Inferior parietal cortex (tissue), 1 donor: ENCODE data around the gene ZNF436.
"Not testable (repeated sequence)": the region's sequence is repeated elsewhere in the genome, so short reads cannot be mapped to it uniquely, and the experiment has no call there.

Experiments
- DNase-seq: peaks from one replicate; pipeline ENCODE4 v3.0.0-alpha.2; 2016; ENCODE audit errors: extremely low spot score

Gene ZNF436

DNA sequence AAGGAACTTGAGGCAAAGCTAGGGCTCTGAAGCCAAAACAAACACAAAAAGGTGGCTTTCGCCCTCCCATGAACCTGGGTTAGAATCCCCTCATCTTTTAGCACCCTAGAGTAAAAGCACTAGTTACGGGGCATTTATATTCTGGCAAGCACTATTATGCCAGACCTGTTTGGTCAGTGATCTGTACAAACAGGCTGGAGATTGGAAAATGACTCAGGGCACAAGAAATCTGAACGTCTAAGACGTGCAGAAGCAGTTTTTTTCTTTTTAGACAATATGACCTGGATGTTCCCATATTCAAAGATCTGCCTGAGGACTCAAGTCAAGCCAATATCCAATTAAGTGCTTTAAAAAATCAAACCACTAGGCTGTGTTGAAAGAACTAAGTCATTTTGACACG lies 3.0 kb downstream of the ZNF436 start:
- no peak for DNase-seq

DNA sequence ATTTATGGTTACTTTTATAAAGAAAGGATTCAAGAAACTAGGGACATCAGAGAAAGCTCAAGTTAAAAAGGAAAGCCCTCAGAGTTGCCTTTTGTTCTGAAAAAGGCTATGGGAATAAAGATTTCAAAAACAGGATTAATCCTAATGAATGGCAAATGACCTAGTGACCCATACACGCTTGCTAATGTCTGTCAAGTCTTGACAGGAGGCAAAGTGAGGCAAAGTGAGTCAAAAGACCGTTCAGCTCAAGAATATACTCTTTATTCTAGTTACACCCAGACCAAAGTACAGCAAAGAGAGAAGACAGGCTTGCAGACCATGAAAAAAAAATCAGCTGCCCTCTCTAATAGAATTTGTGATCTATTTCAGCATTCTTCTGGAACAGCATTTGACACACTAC lies 3.5 kb downstream of the ZNF436 start:
- no peak for DNase-seq

DNA sequence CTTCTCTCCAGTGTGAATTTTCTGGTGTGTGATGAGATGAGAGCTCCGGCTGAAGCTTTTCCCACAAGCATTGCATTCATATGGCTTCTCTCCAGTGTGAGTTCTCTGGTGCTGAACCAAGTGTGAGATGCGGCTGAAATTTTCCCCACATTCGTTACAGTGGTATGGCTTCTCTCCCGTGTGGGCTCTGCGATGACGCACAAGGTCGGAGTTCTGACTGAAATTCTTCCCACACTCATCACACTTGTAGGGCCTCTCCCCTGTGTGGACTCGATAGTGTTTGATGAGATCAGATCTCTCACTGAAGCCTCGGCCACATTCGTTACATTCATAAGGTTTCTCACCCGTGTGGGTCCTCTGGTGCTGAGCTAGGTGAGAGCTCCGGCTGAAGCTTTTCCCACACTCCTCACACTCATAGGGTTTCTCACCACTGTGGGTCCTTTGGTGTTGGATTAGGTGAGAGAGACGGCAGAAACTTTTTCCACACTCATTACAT lies 7.4 kb downstream of the ZNF436 start:
- DNase-seq: no peak

DNA sequence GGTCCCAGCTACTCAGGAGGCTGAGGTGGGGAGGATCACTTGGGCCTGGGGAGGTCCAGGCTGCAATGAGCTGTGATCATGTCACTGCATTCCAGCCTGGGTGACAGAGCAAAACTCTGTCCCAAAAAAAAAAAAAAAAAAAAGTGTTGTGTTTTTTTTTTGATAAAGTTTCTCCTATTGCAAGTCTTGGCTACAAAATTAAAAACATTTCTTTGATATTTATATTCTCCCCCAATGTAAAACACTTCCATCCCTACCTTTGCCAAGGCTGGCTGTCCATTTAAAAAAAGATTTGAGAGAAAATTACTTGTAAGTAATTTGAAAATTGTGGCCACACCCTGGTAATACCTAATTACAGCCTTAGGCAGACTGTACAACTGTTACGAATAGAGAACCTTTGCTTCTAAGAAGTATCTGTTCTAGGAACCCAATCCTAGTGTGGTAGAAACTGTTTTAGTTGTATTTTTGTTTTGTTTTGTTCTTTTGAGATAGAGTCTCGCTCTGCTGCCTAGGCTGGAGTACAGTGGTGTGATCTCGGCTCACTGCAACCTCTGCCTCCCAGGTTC lies 11.2 kb downstream of the ZNF436 start:
- DNase-seq: no peak

DNA sequence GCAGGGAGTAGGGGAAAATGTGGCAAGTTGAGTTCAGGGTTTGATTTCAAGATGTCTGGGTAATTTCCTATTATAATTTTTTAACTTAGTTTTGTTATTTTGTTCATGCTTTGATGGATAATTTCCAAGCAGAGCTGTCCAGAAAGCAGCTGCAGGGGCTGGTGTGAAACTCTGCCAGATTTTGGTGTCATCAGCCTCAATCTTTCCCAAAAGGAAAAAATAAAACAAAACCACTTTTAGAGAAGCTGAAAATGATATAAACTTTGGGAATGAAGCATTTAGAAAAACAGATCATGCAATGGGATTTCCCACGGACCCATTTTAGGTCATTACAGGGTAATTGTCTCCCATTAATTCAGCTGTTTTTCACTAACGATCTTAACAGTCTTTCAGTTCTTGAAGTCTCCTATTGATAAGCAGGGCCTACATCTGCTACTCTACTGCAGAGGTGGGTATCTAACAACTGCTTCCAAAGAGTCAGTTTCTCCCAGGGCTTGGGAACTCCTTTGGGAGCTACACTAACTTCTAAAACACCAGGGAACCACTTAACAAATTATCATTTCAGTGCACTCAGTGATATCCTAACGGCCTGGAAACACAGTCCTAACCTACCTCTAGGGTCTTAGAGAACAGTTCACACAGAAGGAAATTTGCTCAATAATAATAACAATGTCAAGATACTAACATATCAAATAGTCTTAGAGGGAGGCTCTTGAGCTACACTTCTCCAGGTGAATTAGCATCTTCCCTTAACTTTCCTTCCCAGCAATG lies 12.3 kb downstream of the ZNF436 start:
- DNase-seq: no peak

DNA sequence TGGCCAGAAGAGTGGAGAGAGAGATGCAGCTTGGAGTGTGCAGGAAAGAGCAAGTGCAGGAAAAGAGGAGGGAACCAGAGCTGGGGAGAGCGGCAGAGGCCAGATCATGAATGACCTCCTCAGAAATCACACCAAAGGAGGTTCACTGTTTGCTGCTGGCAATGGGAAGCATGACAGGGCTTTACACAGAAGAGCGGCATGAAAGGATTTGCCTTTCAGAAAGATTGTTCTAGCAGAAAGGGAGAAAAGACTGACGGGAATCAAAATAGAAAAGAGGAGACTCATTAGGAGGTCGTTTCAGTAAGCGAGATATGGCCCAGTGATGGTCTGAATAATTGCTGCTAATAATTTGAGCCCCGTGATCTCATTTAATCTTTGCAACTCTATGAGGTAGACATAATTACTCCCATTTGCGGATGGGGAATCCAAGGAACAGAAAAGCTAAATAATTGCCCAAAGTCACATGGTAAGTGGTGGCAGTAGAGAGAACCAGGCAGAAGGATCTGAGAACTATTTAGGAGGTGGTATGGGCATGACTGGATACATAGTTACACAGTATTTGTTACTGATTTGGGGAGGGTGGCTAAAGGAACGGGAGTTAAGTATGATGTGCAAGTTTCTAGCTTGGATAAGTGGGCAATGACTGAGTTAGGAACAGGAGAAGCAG lies 13.0 kb downstream of the ZNF436 start:
- DNase-seq: peak; percentile 34

DNA sequence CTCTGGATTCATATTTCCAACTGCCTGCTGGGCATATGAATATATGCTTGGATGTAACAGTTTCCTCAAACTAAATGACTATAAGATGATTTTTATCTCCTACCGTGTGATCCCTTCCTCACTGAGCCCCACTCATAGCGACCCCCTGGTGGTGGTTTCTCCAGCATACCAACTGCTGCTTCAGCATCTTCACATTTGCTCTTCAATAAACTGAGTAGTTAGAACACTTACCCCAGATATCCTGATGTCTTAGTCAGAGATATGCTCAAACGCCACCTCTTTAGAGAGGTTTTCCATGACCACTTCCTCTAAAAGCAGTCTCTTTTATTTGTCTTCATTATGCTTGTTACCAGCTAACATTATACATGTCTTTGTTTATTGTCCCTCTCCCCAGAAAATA lies 15.4 kb downstream of the ZNF436 start:
- no peak for DNase-seq

DNA sequence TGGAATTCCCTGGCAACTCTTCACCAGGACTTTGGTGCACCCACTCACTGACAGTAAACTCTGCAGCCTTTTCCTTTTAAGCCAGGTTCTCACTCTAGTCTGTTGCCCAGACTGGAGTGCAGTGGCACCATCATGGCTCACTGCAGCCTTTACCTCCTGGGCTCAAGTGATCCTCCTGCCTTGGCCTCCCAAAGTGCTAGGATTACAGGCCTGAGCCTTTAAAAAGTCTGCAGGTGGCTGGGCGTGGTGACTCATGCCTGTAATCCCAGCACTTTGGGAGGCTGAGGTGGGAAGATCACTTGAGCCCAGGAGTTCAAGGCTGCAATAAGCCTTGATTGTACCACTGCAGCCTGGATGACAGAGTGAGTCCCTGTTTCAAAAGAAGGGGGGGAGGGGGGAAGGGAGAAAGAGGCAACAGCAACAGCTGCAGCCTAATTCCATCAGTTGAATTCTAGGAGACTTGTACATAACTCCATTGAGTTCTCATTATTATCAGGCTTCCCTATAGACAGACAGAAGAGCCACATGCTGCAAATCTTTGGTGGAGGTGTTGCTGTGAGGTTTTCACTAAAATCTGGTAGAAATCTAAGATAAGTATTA lies 17.4 kb downstream of the ZNF436 start:
- DNase-seq: no peak

DNA sequence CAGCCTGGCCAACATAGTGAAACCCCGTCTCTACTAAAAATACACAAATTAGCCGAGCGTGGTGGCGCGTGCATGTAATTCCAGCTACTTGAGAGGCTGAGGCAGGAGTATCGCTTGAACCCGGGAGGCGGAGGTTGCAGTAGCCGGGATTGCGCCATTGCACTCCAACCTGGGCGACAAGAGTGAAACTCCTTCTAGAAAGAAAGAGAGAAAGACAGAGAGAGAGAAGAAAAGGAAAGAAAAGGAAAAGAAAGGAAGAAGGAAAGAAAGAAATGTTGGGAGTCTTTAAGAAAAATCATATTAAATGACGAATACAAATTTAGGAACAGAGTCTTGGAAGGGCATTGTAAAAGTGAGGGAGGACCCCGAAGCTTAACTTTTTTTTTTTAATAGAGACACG lies 23.7 kb downstream of the ZNF436 start:
- DNase-seq: no peak

DNA sequence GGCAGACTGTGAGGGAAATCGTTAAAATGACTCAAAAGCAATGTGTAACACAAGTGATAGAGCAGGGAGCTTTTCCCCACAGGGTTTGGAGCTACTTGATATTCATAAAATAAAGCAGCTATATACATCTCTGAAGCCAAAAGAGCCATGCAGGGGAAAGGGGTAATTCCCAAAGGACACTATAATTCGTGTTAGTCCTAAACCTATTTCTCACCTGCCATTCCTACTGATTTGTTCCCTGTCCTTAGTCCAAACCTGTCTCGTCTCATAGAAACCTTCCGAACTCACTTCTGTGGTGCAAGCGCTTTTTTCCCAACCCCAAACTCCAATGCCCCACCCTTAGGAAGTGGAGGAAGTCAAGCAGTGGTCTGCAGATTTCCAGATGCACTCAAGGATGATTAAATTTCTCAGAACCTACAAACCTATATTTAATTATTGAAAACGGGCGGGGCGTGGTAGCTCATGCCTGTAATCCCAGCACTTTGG lies 24.6 kb downstream of the ZNF436 start:
- no peak for DNase-seq

DNA sequence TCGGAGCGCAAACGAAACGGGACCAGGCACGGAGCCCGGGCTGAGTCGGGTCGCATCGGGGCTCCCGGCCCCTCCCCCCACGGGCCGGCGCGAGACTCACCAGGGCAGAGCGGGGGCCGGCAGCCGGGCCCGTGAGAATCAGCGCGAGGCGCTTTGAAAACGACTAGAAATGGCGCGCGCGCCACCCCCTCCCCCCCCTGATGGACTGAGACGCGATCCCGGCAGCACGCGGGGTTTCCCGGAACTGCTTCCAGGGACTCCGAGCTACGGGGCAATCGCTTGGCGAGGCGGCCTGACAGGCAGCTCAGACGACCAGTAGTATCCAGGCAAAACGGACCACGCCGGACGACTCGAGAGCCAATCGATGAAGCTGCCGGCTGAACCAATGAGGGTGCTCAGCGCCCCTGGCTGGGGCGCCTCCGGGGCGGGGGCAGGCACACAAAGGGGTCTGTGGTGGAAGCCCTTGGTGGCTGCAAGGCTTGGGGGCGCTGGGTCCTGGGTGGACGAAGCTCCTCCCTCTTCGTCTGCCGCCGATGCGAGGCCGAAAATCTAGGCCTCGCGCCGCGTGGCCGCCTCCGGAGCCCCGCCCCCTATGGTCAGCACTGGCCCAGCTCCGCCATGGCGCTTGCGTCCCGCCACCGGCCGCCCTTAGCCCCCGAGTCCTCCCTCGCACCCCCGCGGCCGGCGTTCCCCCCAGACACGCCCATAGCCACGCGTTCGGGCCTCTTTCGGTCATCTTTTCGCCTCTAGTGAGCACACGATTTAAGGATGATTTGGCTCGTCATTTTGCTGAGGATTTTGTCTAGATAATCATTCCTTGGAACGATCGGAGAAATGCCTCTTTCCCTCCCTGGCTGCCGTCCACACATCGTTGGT lies 25.3 kb downstream of the ZNF436 start, which contains the start of gene HNRNPR:
HNRNPR (minus strand) TSS at position 174 of the 876 bp plus-strand sequence. CDS start 3,276 bp downstream, outside the sequence.
- DNase-seq: peak; percentile 99

DNA sequence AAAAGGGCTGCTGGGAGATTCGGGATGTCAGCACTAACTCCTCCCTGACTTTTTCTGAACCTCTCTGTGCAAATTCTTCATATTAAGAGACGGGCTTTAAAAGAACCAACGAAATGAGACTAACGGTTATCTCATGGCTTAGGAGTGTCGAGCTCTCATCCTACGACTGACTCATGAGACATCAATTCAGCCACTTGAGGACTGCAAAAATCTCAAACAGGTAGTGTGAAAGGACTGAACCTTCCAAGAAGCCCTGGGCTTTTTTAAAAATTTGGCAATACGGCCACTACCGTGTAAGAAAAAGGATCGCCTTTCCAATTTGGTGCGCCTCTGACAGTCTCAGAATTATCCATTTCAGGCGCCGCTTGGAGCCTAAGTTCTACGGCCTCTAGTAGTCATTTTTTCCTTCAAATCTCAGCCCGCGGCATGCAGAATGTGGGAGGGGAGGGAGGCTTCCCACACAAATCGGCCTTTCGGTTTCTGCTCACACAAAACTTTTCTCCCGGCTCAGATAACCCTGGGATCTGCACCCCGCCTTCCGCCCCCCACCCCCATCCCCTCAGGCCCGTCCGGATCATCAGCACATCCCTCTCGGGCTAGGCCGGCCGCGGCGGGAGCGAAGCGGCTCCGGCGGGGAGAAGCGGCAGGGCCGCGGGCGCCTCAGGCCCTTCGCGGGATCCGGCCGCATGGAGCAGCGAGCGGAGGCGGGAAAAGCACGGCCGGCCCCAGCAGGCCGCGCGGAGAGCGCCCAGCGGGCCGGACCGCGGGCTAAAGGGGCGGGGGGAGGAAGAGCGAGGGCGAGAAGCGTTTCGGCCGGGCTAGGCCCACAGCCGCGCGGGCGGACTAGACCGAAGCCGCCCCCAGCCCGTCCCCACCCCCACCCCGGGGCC lies 26.2 kb downstream of the ZNF436 start:
- peak; percentile 25 for DNase-seq

DNA sequence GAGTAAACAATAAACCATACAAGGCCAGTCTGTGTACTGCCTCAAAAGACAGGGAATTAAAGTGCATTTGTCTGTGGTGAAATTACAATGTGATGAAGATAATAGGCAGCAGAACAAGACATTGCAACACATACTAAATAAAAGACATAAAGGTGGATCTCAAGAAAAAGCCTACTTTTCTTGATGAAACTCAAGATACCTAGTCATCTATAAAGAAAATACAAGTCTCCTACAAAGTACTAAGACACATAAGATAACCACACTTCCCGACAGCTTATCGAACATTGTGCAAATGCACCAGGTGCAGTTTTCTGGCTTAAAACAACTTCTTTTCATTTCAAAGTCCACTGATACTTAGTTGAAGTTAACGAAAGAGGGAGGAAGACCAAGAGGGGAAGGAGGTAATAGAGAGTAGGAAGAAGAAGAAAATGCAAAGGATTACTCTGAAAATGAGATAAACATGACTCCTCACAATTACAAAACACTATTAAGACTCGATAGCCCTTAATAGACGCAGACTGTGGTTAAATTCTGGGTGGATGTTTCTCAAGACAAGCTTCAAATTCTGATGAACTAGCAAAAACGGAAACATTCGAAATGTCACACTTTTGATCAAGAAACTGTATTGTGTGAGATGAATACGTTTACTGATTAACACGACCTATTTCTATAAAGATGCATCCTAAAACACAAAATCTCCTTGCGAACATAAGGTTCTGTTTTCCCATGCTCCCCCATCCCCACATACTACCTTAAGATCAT lies 27.5 kb downstream of the ZNF436 start:
- no peak for DNase-seq

DNA sequence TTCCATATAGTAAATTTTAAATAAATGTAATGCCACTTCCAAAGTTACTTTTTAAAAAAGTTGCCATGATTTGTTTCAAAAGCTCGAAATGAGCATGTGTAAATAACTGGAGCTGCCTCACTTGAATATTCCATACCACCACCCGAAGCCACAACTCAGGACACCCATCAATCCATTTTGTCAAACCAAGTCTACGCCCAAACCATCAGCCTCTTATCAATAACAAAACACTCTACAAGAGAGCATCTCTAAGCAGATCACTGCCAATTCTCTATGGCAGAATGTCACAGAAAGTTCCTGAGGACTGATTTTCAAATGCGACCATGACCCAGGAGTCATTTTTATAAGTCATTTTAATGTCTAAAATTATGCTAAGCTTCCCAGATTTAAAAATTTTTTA lies 30.0 kb downstream of the ZNF436 start:
- no peak for DNase-seq

DNA sequence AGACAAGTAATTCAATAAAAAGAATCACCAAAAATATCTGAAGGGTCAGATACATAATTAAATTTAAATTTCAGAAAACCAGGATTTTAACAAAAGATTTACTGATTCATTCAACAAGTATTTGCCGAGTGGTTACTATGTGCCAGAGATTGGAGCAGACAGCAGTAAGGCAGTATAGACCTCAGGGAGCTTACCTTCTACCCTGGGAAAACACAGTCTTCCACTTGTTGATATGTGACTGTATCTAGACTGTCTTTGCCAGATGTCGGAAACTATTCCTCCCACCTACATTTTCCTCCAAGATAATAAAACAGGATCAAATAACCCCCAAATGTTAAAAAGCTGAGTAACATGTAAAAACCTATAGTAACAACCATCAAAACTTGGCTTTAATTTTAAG lies 31.8 kb downstream of the ZNF436 start:
- no peak for DNase-seq

DNA sequence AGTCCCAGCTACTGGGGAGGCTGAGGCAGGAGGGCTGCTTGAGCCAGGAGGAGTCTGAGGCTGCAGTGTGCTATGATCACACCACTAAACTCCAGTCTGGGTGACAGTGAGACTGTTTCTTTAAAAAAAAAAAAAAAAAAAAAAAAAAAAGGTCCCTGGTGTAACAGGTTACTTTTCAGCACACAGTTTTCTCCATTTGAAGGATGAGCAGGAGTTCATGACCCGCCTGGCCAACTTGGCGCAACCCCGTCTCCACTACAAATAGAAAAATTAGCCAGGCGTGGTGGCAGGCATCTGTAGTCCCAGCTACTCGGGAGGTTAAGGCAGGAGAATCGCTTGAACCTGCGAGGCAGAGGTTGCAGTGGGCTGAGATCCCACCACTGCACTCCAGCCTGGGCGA lies 37.9 kb downstream of the ZNF436 start:
- no peak for DNase-seq

DNA sequence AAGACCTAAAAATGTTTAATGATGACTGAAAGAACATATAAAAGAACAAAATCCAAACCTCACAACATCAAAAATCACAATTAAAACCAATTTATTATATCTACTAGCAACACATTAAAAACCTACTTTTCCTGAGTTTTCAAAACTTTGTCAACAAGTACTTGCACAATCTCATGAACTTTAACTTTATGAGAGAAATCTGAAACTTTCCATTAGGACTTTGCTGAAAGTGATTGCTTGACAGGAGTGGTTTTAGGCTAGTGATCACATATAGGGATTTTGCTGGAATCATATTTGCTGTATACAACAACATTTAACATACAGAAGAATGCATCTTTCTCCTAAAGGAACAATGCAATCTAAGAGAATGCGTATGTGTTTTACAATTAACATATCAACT lies 38.8 kb downstream of the ZNF436 start:
- DNase-seq: no peak

DNA sequence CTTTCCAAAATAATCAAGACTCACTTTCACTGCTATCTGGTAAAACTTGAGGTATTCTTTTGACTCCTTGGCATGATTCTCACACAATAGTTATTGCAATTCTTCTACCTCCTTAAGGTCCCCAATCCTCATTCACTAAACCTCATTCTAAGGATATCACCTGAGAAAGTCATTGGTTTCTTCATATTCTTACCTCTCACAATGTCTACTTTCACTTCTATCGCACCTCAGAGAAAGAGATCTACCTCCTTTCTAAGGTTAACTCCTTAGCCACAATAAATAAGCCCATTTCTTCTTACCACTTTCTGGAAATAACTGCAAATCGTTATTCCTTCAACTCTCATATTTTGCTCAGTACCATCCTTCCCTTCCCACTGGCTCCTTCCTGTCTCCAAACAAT lies 44.2 kb downstream of the ZNF436 start:
- no peak for DNase-seq

DNA sequence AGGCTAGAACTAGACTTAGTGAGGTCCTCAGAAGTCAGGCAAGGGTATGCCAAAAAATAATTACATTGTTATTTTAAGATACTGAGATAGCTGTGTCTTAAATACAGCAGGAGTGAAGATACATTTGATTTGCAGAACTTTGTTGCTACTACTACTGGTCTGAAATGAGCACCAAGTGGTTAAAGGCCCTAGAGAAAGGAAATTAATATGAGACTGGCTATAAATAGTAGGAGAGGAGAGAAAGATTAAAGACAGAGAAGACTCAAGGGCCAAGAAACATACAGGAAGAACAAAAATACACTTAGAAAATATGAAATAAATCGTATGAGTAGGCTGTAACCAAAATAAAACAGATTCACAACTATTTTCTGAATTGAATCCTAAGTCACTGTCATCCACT lies 46.9 kb downstream of the ZNF436 start:
- no peak for DNase-seq

DNA sequence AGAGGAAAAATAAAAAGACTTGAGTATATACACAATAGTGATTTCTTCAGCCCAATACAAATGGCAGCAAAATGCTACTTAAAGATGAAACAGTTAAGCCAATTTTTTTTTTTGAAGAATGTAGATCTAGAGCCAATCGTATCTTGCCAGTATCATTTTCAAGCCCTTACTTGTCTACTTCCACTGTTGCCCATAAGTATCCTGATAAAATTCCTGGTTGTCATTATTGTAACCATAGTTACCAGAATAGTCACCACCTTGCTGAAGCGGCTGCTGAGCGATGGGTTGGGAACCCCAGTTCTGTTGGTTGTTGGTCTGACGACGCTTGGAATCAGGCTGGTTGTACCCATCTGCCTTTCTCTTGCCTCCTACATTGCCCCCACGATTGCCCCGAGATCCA lies 59.4 kb downstream of the ZNF436 start:
- DNase-seq: not testable (repeated sequence)
